Esophagus mucosa (tissue), 1 donor: ENCODE measurements around the gene MPZL3. TPM values are rescaled to one million over a fixed set of nuclear protein-coding genes. Genes with fewer than 3 reads are reported as not detected.

Experiments
- ATAC-seq: fragments of 200-7000 bp; cut with Tn5 transposase; one replicate; pipeline ENCODE4 v1.9.1; 2020
- total RNA-seq: library from RNA; stranded (reverse); gene quantifications from one replicate; pipeline ENCODE4 v1.2.4, GENCODE V29; 2023
- donor health status: DM: yes; HTN: yes; CAD: no.

MPZL3 gene
- total RNA-seq, 1 donor from 2014 or later: 20.7 TPM

GRCh38 chr11:118264569-118265465, 12.7 kb upstream of the MPZL3 start:
- no peak for ATAC-seq

DNA sequence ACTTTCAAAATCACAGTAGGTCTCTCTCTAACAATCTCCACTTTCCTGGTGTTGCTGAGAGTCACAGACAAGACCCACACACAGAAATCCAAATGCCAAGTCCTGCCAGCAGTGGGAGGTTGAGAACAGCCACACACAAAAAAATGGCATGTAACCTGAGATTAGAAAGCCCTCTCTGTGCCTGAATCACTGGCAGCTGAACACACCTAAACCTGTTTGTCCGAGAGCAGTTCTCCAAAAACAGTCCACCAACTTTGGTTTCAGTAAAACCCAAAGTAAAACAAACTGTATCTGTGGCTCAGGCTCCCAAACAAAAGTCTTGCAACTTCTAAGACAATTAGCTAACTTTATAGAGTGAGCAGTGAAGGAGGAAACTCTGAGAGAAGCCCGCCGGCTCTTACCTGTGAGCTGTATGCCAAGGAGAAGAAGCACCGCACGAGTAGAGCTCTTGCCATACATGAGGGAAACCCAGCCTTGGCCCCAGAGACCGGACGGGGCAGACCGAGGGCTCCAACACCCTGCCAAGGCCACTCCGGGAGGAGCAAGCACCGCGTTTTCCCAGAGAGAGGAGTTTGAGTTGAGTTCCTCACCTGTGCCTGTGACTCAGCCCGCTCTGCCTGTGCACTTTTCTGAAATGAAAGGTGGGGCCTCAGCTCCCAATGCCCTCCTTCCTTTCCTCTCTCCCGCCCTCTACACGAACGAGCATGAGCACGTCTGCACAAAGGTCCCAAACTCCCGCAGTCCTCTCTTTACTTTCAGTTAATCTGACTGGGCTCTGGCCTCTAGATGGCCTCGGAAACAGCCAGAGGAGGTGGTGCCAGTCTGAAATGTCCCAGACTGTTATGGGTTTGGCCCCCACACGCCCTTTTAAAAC, 11.8 kb upstream of the MPZL3 start, which contains the start of gene MPZL2:
MPZL2 (minus strand) TSS at position 603 of the 874 bp plus-strand sequence; CDS start at position 459, 144 bp downstream.
- peak; percentile 86 for ATAC-seq

GRCh38 chr11:118263112-118263511, 10.9 kb upstream of the MPZL3 start:
- no peak for ATAC-seq

DNA sequence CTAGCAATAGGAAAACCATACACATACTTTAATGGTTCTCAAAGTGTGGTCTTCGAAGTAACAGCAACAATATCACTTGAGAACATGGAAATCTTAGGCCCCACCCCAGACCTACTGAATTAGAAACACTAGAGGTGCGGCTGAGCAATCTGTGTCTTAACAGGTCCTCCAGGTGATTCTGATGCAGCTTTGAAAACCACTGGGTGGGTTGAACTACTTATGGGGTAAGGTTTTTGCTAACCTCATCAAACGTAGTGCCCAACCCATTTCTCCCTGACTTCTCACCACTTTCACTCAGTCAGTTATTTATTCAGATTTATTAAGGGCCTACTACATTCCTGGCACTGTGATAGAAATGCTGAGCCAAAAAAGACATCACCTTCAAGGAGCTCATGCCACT, 8.2 kb upstream of the MPZL3 start:
- peak; percentile 1 for ATAC-seq

GRCh38 chr11:118259138-118259537, 7.0 kb upstream of the MPZL3 start:
- ATAC-seq: no peak

DNA sequence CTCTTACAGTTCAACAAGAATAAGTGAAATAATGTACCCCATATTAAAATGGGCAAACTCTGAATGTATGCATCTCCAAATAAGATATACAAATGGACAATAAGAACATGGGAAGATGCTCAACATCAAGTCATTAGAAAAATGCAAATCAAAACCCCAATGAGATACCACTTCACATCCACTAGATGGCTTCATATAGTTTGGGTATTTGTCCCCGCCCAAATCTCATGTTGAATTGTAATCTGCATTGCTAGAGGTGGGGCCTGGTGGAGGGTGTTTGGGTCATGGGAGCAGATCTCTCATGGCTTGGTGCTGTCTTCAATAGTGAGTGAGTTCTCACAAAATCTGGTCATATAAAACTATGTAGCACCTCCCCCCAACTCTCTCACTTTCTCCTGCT, 6.2 kb upstream of the MPZL3 start:
- peak; percentile 19 for ATAC-seq

DNA sequence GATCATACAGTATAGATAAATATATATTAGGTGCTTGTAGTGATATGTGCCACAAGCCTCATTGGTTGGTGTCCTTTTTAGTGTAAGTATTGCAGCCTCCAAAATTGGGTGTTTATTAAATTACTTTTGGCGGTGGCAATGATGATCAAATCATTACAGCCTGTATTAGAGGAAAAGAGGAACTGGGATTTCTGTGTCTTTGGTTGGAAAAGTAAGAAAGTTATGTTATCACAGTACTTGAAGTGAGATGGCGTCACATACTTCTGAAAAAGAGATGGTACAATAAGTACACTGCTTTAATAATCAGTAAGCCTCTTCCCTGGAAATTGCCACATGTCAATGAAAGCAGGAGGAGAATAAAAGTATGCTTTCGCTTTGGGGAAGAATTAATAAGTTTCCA, 523 bp upstream of the MPZL3 start:
- ATAC-seq: peak; percentile 20

GRCh38 chr11:118247041-118247440, 5.1 kb downstream of the MPZL3 start:
- peak; percentile 18 for ATAC-seq

DNA sequence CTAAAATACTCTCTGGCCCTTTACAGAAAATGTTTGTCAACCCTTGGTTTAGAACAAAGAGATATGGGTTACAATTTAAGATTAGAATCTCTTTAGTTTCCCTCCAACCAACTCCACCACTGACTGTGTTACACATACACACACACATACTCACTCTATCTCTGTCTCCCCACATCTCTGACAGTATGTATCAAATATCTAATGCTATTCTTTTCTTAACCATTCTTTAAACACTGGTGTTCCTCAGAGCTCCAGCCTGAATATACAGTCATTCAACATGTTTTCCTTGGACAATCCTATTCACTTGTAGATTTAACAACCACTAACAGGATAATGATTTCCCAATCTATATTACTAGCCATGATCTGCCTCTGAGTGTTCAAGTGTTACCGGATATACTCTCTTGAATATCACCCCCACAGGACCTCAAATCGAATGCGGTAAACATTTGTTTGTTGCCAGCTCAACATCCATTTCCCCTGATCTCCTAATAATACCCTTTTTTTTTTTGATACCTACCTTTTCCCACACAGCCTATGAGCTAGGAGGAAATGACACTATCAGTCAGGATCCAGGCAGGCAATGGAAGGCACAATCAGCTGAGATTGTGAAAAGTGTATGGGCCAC, 6.1 kb downstream of the MPZL3 start:
- ATAC-seq: no peak

GRCh38 chr11:118243993-118244762, 8.0 kb downstream of the MPZL3 start:
- no peak for ATAC-seq

DNA sequence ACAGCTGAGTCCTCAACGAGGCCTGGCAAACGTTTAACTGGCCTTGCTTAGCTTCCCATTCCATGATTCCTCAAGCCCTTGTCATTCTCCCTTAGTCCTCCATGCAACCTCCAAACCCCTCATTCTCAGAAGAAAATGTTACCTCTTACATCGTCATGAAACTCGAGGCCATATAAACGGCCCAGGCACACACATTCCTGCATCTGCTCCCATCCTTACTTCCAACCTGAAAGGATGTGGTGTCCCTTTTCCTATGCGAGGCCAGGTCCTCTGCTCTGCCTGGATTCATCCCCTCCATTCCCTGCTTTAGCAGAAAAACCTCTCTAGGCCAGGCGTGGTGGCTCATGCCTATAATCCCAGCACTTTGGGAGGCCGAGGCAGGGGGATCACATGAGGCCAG, 9.0 kb downstream of the MPZL3 start:
- ATAC-seq: no peak

- ATAC-seq: no peak
These were observed 10.4 kb downstream of the MPZL3 start for GRCh38 chr11:118241764-118242098.

GRCh38 chr11:118240999-118241763, 11.0 kb downstream of the MPZL3 start:
- peak; percentile 90 for ATAC-seq

GRCh38 chr11:118239509-118240205, 12.5 kb downstream of the MPZL3 start:
- no peak for ATAC-seq

- ATAC-seq: peak; percentile 7
These were observed 13.2 kb downstream of the MPZL3 start for GRCh38 chr11:118238929-118239328.

- peak; percentile 60 for ATAC-seq
These were observed 13.7 kb downstream of the MPZL3 start for GRCh38 chr11:118238421-118238820.

DNA sequence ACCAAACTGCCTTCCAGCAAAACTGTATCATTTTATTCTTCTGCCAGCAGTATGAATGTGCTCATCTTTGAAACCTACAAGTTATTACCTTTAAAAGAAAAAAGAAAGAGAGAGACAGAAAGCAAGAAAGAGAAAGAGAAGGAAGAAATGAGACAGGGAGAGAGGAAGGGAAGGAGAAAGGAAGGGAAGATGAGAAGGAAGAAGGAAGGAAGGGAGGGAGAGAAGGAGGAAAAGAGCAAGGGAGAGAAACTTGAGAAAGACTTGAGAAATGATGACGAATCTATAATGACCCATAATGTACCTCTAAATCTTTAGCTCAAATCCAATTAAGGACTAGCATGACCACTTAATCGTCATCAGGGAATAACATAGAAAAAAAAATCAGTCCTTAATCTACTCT, 16.0 kb downstream of the MPZL3 start:
- no peak for ATAC-seq

GRCh38 chr11:118234833-118235232, 17.3 kb downstream of the MPZL3 start:
- ATAC-seq: no peak

DNA sequence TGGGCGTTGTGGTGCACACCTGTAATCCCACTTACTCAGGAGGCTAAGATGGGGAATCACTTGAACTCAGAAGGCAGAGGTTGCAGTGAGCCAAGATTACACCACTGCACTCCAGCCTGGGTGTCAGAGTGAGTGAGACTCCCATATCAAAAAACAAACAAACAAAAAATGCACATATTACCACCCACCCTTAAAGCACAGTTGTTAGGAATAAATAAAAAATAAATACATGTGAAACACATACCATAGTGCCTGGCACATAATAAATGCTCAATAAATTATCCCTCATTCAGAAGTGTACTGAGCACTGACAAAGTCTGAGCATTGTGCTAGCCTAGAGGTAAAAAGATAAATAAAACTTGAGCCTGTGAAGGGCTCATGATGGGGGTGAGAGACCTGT, 18.3 kb downstream of the MPZL3 start:
- ATAC-seq: no peak

GRCh38 chr11:118233377-118233776, 18.8 kb downstream of the MPZL3 start:
- ATAC-seq: peak; percentile 92

DNA sequence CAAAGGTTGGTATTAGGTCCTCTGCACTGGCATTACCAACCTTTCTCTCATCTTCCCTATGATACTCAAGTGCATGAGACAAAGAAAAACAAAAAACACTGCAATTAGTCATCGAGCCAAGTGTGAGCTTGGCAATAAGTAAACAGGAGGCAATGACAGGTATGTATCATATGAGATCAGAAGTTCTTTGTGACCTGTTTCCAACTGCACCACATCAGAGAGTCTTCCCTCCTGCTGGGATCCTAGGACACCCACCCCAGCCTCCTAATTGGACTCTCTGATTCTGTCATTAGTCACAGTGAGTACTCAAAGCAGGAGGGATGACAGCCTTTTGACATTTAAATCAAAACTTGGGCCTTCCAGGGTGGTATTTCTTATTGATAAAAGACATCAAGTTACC, 19.5 kb downstream of the MPZL3 start:
- peak; percentile 65 for ATAC-seq
